ENCODE data around the gene LMAN1.

- TF ChIP-seq CTCF (IDR thresholded peaks at IDR 0.05): no peak
- TF ChIP-seq EP300 (IDR thresholded peaks at IDR 0.05): no peak
- no peak for TF ChIP-seq POLR2AphosphoS5 (IDR thresholded peaks at IDR 0.05)
- no peak for TF ChIP-seq POLR2A (IDR thresholded peaks at IDR 0.05)
Observed at GRCh38 chr18:59352250-59352855, 6.7 kb downstream of the LMAN1 start.
